HG02678 (cell line): ENCODE measurements around the gene NAGPA.
"Not testable (repeated sequence)": the region's sequence is repeated elsewhere in the genome, so short reads cannot be mapped to it uniquely, and the experiment has no call there.

Source experiments
- ATAC-seq: cut with Tn5 transposase; IDR thresholded peaks from one replicate; pipeline ENCODE4 v1.9.1; 2021; ENCODE audit warnings: mild to moderate bottlenecking, moderate library complexity; ENCODE audit not compliant: unreplicated experiment

Gene NAGPA

GRCh38 chr16:5062790-5063765, 29.3 kb upstream of the NAGPA start:
- no peak for ATAC-seq

- no peak for ATAC-seq
Observed at GRCh38 chr16:5062051-5062450, 28.3 kb upstream of the NAGPA start.

GRCh38 chr16:5060073-5060641, 26.4 kb upstream of the NAGPA start:
- no peak for ATAC-seq

- no peak for ATAC-seq
Observed at GRCh38 chr16:5059386-5060072, 25.8 kb upstream of the NAGPA start.

- ATAC-seq, result no peak
Observed at GRCh38 chr16:5058476-5058875, 24.7 kb upstream of the NAGPA start.

GRCh38 chr16:5056352-5056751, 22.6 kb upstream of the NAGPA start:
- ATAC-seq, result no peak

GRCh38 chr16:5054876-5055865, 21.4 kb upstream of the NAGPA start:
- ATAC-seq, result no peak

- ATAC-seq, result no peak
Observed at GRCh38 chr16:5046914-5047313, 13.2 kb upstream of the NAGPA start.

- ATAC-seq, result no peak
Observed at GRCh38 chr16:5045499-5046115, 11.9 kb upstream of the NAGPA start.

GRCh38 chr16:5044581-5044980, 10.8 kb upstream of the NAGPA start:
- ATAC-seq, result not testable (repeated sequence)

- no peak for ATAC-seq
Observed at GRCh38 chr16:5044011-5044540, 10.3 kb upstream of the NAGPA start.

GRCh38 chr16:5042574-5043171, 8.9 kb upstream of the NAGPA start:
- no peak for ATAC-seq

GRCh38 chr16:5041600-5042133, 7.9 kb upstream of the NAGPA start:
- ATAC-seq, result peak; percentile 75

- no peak for ATAC-seq
Observed at GRCh38 chr16:5040451-5040850, 6.7 kb upstream of the NAGPA start.

GRCh38 chr16:5036228-5037156, 2.8 kb upstream of the NAGPA start:
- ATAC-seq, result no peak

GRCh38 chr16:5035909-5036227, 2.1 kb upstream of the NAGPA start:
- no peak for ATAC-seq

- ATAC-seq, result no peak
Observed at GRCh38 chr16:5034167-5034523, 410 bp upstream of the NAGPA start.

- no peak for ATAC-seq
Observed at GRCh38 chr16:5032748-5033167, 977 bp downstream of the NAGPA start.
